Endothelial cell of hepatic sinusoid (primary cell): ENCODE results near the gene FAT2.

Source experiments
- in situ Hi-C: cut with HindIII; loops from 2 replicates; pipeline ENCODE4 v1.10.0; 2017; ENCODE audit warnings: low sequenced_read_pairs

FAT2 gene

GRCh38 chr5:151557951-151558350 is 33.2 kb downstream of the FAT2 start:
- in situ Hi-C loops: no loop called here

- in situ Hi-C loops: no loop called here
Observed at GRCh38 chr5:151557466-151557865, 33.7 kb downstream of the FAT2 start.

- in situ Hi-C loops: no loop called here
Observed at GRCh38 chr5:151556806-151557205, 34.3 kb downstream of the FAT2 start.

GRCh38 chr5:151555760-151556576 is 35.2 kb downstream of the FAT2 start:
- in situ Hi-C loops: no loop called here

GRCh38 chr5:151553695-151554094 is 37.4 kb downstream of the FAT2 start:
- in situ Hi-C loops: loop anchor here (5.0 kb wide), 1 partner anchor 76 kb away; no protein-coding TSS in a partner anchor

- in situ Hi-C loops: loop anchor here (5.0 kb wide), 1 partner anchor 76 kb away; no protein-coding TSS in a partner anchor
Observed at GRCh38 chr5:151553130-151553670, 37.9 kb downstream of the FAT2 start.

GRCh38 chr5:151551985-151552384 is 39.1 kb downstream of the FAT2 start:
- in situ Hi-C loops: loop anchor here (5.0 kb wide), 1 partner anchor 75 kb away; no protein-coding TSS in a partner anchor

GRCh38 chr5:151550146-151550545 is 41.0 kb downstream of the FAT2 start:
- in situ Hi-C loops: loop anchor here (5.0 kb wide), 1 partner anchor 73 kb away; no protein-coding TSS in a partner anchor

GRCh38 chr5:151549713-151550112 is 41.4 kb downstream of the FAT2 start:
- in situ Hi-C loops: loop anchor here (5.0 kb wide), 1 partner anchor 72 kb away; no protein-coding TSS in a partner anchor

GRCh38 chr5:151547364-151547763 is 43.8 kb downstream of the FAT2 start:
- in situ Hi-C loops: no loop called here

GRCh38 chr5:151541571-151541970 is 49.6 kb downstream of the FAT2 start:
- in situ Hi-C loops: no loop called here
